Gastroesophageal sphincter (tissue), 3 donors: ENCODE measurements around the gene ACOT7.

ENCODE experiments used
- CTCF ChIP-seq, 4 experiments: fragments of 200-600 bp in 2 of 4; fragments of 450-650 bp in 2 of 4; sonication (generic) in 1 of 4; IDR thresholded peaks; one replicate each; pipeline ENCODE4 v1.5.1; 2017 to 2019; ENCODE audit warnings: antibody characterized with exemption in 4 of 4, mild to moderate bottlenecking in 2 of 4, moderate library complexity in 2 of 4
- EP300 ChIP-seq: sonication (generic); formaldehyde crosslinking; IDR thresholded peaks from one replicate; pipeline ENCODE4 v1.6.1; 2017; ENCODE audit warnings: antibody characterized with exemption, mild to moderate bottlenecking
- POLR2A ChIP-seq, 2 donors: fragments of 450-650 bp; IDR thresholded peaks; one replicate each; pipeline ENCODE4 v1.6.1; 2017; ENCODE audit warnings: antibody characterized with exemption in 2 of 2, mild to moderate bottlenecking in 2 of 2, moderate library complexity in 1 of 2

GRCh38 chr1:6401673-6402072 lies 8.1 kb upstream of the ACOT7 start:
- TF ChIP-seq CTCF (IDR thresholded peaks at IDR 0.05) (no peak), EP300 (no peak), POLR2A (IDR thresholded peaks at IDR 0.05) (no peak)
